Measurements from ENCODE around the gene ADCY9. TPM values are rescaled to one million over a fixed set of nuclear protein-coding genes. Genes with fewer than 3 reads are reported as not detected.
"Not testable (repeated sequence)": the region's sequence is repeated elsewhere in the genome, so short reads cannot be mapped to it uniquely, and the experiment has no call there.

ADCY9 gene
- total and polyA plus RNA-seq, 10 donors: 0.70 to 23.0 (median 11.8) TPM

DNA sequence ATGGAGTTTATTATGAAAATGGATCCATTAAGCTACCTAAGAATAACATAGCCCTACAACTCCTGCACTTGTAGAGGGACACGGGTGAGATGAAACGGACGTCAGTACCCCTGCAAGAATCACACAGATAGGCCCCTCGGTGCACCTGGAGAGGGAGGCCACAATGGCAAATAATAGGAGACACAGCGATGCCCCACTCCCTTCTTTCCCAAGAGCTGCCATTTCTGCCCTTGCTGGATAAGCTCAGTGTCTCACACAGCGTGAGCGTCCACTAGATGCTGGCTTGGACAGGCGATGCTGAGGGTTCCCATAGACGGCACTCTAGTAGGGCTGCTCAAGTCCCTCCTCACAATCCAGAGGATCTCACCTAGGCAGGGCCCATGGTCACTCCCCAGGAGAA is 67.8 kb downstream of the ADCY9 start:
- Histone ChIP-seq H3K27ac (no peak overlapping the region), H3K4me3 (no peak overlapping the region), H3K27me3 (replicated peaks in 1 of 7) (no peaks in the 10 kb centered on the region), H3K9me3 (no peaks in the 10 kb centered on the region), H3K4me1 (peaks cover 5 to 20% (median 10%) of the 10 kb centered on the region in 6 donors), H3K36me3 (no peaks in the 10 kb centered on the region)
- intact Hi-C loops (cut with DNase I; ENCODE audit: low total_unique reads): no loop called here
- no peak for DNase-seq
- TF ChIP-seq POLR2AphosphoS5 (IDR thresholded peaks at IDR 0.05) (no peak), POLR2A (IDR thresholded peaks at IDR 0.05) (no peak)
- 90 to 98% (median 96%) methylated on average over 9 of the region's 9 CpGs for WGBS, 5 donors

DNA sequence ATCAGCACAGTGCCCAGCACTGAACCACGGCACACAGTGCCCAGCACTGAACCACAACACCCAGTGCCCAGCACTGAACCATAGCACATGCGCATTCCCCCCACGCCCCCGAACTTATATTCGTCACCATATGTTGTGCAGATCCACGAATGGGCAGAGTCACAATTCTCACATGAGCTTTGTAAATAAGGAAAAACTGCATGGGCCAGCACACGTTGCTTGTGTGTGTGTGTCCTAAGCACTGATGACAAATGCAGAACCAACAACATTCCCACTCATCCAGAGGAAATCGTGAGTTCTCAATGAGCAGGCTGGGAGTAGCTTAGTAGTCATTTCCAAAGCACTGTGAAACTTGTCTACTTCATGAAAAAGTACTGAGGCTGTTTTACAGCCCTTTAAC is 70.0 kb downstream of the ADCY9 start:
- H3K36me3 ChIP-seq: no peaks in the 10 kb centered on the region
- no peak overlapping the region for H3K4me3 ChIP-seq
- WGBS, 5 donors: 93 to 98% (median 94%) methylated on average over 8 of the region's 8 CpGs
- peaks cover 0 to 8% (median 0%) of the 10 kb centered on the region in 6 donors for H3K4me1 ChIP-seq
- intact Hi-C loops (cut with DNase I; ENCODE audit: low total_unique reads): no loop called here
- no peak overlapping the region for H3K27ac ChIP-seq
- DNase-seq: no peak
- TF ChIP-seq POLR2A (IDR thresholded peaks at IDR 0.05): no peak
- TF ChIP-seq, protein P1, sequence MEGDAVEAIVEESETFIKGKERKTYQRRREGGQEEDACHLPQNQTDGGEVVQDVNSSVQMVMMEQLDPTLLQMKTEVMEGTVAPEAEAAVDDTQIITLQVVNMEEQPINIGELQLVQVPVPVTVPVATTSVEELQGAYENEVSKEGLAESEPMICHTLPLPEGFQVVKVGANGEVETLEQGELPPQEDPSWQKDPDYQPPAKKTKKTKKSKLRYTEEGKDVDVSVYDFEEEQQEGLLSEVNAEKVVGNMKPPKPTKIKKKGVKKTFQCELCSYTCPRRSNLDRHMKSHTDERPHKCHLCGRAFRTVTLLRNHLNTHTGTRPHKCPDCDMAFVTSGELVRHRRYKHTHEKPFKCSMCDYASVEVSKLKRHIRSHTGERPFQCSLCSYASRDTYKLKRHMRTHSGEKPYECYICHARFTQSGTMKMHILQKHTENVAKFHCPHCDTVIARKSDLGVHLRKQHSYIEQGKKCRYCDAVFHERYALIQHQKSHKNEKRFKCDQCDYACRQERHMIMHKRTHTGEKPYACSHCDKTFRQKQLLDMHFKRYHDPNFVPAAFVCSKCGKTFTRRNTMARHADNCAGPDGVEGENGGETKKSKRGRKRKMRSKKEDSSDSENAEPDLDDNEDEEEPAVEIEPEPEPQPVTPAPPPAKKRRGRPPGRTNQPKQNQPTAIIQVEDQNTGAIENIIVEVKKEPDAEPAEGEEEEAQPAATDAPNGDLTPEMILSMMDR (IDR thresholded peaks at IDR 0.05 in 8 of 11, conservative IDR thresholded peaks at IDR 0.05 in 3 of 11): no peak
- TF ChIP-seq POLR2AphosphoS5 (IDR thresholded peaks at IDR 0.05): no peak
- H3K27me3 ChIP-seq (replicated peaks in 1 of 7): no peaks in the 10 kb centered on the region
- H3K9me3 ChIP-seq: no peaks in the 10 kb centered on the region

DNA sequence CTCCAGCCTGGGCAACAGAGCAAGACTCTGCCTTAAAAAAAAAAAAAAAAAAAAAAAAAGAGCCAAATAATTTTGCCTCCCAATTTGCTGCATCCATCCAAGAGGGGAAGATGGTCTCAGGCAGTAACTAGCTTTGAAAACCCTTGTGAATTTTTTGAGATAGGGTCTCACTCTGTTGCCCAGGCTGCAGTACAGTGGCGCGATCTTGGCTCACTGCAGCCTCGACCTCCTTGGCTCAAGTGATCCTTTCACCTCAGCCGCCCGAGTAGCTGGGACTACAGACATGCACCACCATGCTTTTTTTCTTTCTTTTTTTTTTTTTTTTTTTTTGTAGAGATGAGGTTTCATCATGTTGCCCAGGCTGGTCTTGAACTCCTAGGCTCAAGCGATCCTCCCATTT is 70.7 kb downstream of the ADCY9 start:
- DNase-seq: peak; percentile 14
- H3K27ac ChIP-seq; H3K36me3 ChIP-seq; H3K9me3 ChIP-seq; H3K4me1 ChIP-seq; H3K4me3 ChIP-seq; H3K27me3 ChIP-seq (replicated peaks in 1 of 7); intact Hi-C loops (cut with DNase I; ENCODE audit: low total_unique reads): not testable (repeated sequence)
- 86 to 95% (median 90%) methylated on average over 5 to 6 of the region's 6 CpGs for WGBS, 5 donors

DNA sequence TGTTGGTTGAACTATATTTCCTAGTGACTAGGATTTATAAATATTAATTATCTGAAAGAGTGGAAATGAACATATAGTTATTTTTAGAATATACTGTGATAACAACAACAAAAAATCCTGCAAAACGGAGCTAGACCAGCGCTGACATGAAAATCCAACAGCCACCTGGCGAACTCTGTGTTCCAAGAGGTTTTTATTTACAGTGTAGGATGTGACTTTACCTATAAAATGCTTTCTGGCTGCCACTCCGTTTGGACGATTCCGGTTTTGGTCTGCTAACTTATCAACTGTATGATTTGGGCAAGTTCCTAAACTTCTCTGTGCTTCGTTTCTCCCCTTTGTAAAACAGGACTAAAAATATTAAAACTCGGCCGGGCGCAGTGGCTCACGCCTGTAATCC is 73.7 kb downstream of the ADCY9 start:
- no peak for TF ChIP-seq POLR2A (IDR thresholded peaks at IDR 0.05)
- H3K9me3 ChIP-seq: no peaks in the 10 kb centered on the region
- no peak for DNase-seq
- no peak overlapping the region for H3K4me3 ChIP-seq
- peaks cover 0 to 8% (median 0%) of the 10 kb centered on the region in 6 donors for H3K4me1 ChIP-seq
- 91 to 95% (median 94%) methylated on average over 11 of the region's 11 CpGs for WGBS, 5 donors
- no peaks in the 10 kb centered on the region for H3K27me3 ChIP-seq (replicated peaks in 1 of 7)
- intact Hi-C loops (cut with DNase I; ENCODE audit: low total_unique reads): no loop called here
- no peaks in the 10 kb centered on the region for H3K36me3 ChIP-seq
- no peak overlapping the region for H3K27ac ChIP-seq

DNA sequence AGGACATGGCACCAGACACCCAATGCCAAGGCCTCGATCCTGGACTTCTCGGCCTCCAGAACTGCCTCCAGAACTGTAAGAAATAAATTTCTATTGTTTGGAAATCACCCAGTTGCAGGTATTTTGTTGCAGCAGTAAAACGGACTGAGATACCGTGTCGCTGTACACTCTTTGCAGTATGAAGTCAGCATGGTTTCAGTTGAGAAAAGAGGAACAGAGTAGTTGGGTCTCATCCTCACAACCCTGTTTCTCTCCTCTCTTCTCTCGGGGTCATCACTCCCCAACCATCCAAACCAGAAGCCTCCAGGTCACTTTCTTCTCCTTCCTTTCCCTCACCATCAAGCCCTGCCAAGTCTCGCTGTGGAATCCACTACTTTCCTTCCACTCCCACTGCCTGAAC is 77.8 kb downstream of the ADCY9 start:
- Histone ChIP-seq H3K27me3 (replicated peaks in 1 of 7) (no peaks in the 10 kb centered on the region), H3K4me3 (no peak overlapping the region), H3K36me3 (no peaks in the 10 kb centered on the region), H3K27ac (no peak overlapping the region), H3K4me1 (peaks cover 0 to under 1% (median 0%) of the 10 kb centered on the region in 6 donors), H3K9me3 (no peaks in the 10 kb centered on the region)
- intact Hi-C loops (cut with DNase I; ENCODE audit: low total_unique reads): no loop called here
- DNase-seq: no peak
- no peak for TF ChIP-seq POLR2AphosphoS5 (IDR thresholded peaks at IDR 0.05)
- TF ChIP-seq, protein P1 (IDR thresholded peaks at IDR 0.05 in 8 of 11, conservative IDR thresholded peaks at IDR 0.05 in 3 of 11): no peak
- TF ChIP-seq POLR2A (IDR thresholded peaks at IDR 0.05): no peak
- 77 to 89% (median 82%) methylated on average over 7 of the region's 7 CpGs for WGBS, 5 donors

DNA sequence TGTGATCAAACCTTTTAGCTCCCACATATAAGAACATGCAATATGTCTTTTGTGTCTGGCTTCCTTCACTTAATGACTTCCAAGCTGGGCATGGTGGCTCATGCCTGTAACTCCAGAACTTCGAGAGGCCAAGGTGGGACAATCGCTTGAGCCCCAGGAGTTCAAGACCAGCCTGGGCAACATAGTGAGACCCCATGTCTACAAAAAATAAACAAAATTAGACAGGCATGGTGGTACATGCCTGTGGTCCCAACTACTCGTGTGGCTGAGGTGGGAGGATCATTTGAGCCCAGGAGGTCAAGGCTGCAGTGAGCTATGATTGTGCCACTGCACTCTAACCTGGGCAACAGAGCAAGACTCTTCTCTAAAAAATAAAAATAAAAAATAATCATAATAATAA is 79.3 kb downstream of the ADCY9 start:
- H3K27ac ChIP-seq, DNase-seq: not testable (repeated sequence)
- WGBS, 5 donors: 82 to 95% (median 91%) methylated on average over 3 of the region's 3 CpGs

More for the DNA sequence above, 79.3 kb downstream of the ADCY9 start:
- peaks cover 0 to 13% (median 2%) of the 10 kb centered on the region in 6 donors for H3K4me1 ChIP-seq
- intact Hi-C loops (cut with DNase I; ENCODE audit: low total_unique reads); H3K4me3 ChIP-seq; H3K36me3 ChIP-seq; H3K9me3 ChIP-seq; H3K27me3 ChIP-seq (replicated peaks in 1 of 7): not testable (repeated sequence)

All from spleen (tissue), 11 donors.